Effector memory CD8-positive, alpha-beta T cell (primary cell): ENCODE data around the gene MYDGF.
A peak's percentile ranks its signal among the peaks of the same experiment; 100 is the strongest.

Source experiments
- ATAC-seq: fragments of 150-1000 bp; cut with Tn5 transposase; replicated peaks from 2 replicates; pipeline ENCODE4 v1.10.0; 2021; ENCODE audit warnings: mild to moderate bottlenecking, moderate library complexity
- DNase-seq, 3 experiments: peaks; one replicate each; pipeline ENCODE4 v3.0.0; 2021
- H3K27ac Mint-ChIP-seq, 2 donors: one replicate each; pipeline ENCODE4 v1.8.0; 2022; ENCODE audit warnings: mild to moderate bottlenecking in 2 of 2, mixed read lengths in 2 of 2, moderate library complexity in 2 of 2
- H3K27me3 Mint-ChIP-seq, 2 donors: one replicate each; pipeline ENCODE4 v1.8.0; 2022; ENCODE audit warnings: mixed read lengths in 2 of 2
- H3K36me3 Mint-ChIP-seq: one replicate; pipeline ENCODE4 v1.8.0; 2022; ENCODE audit warnings: mild to moderate bottlenecking, moderate library complexity, mixed read lengths; ENCODE audit not compliant: insufficient read depth
- H3K4me1 Mint-ChIP-seq, 2 donors: one replicate each; pipeline ENCODE4 v1.8.0; 2022; ENCODE audit warnings: low read depth in 2 of 2, mixed read lengths in 2 of 2
- H3K4me3 Mint-ChIP-seq, 2 donors: one replicate each; pipeline ENCODE4 v1.8.0; 2022; ENCODE audit warnings: mild to moderate bottlenecking in 2 of 2, mixed read lengths in 2 of 2, moderate library complexity in 2 of 2
- H3K9me3 Mint-ChIP-seq, 2 donors: one replicate each; pipeline ENCODE4 v1.8.0; 2022; ENCODE audit warnings: mixed read lengths in 2 of 2

The MYDGF gene

DNA sequence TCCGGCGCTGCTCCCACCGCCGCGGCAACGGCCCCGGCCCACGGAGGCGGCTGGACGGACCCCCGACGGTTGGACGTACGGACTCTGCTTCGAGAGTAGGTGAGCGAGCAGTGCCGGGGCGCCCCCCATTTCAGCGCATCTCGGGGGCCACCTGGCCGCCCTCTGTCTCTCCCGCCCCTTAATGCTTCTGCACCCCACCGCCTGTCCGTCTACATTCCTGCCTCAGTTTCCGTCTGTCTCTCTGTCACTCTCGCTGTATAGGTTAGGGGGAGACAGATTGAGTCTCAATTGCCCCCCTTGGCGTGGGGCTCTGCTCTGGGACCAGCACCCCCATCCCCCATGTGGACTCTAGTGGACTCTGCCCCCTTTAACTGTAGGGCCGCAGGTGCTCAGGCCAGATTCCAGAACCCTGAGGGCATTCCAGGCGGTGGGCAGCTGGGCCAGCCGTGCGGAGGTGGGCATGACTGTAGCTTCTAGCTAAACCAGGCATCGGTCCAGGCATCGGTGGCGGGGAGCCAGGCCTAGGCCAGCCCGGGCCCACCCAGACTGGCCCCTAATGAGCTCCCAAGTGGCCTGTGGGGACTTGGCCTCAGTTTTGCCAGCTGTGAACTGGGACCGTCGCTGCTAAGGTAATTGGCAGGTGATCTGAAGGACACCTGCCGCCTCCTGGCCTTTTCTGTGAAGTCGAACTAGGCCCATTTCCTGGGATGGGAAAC lies 30.5 kb downstream of the MYDGF start:
- H3K27me3 Mint-ChIP-seq, result no peaks in the 10 kb centered on the region
- peaks cover 14 to 17% of the 10 kb centered on the region in 2 donors for H3K4me1 Mint-ChIP-seq
- peak overlapping the region; percentile 85 to 95 for H3K4me3 Mint-ChIP-seq
- peak in 1 of 3 experiments; percentile 23 for DNase-seq
- peak; percentile 2 for ATAC-seq
- H3K27ac Mint-ChIP-seq, result peak overlapping the region; percentile 99
- no peaks in the 10 kb centered on the region for H3K9me3 Mint-ChIP-seq
- peaks cover 22% of the 10 kb centered on the region for H3K36me3 Mint-ChIP-seq

DNA sequence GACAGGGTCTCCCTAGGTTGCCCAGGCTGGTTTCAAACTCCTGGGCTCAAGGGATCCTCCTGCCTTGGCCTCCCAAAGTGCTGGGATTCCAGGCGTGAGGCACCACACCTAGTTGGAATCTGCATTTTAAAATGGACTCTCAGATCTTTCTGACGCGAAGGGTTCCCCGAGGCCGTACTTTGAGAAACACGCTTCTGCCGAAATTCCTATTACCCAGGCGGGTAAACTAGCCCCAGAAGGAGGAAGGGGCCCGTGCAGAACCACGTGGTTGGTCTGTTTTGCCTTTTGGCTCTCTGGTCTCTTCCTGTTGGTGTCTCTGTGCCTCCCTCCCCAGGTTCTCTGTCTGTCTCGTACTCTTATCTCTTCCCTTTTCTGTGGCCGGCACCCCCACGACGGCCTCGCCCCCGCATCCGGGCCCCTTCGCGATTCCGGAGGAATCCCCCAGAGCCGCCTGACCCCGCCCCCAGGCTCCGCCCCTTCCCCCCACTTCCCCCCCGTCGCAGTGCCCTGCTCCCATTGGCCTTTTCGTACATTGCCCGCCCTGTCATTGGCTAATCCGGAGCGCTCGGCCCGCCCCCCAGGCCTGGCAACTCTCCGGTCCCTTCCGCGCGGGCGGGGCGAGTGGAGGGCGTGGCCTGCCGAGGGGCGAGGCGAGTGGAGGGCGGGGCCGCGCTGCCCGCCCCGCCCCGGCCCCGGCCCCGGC lies 31.2 kb downstream of the MYDGF start, which contains the start of gene TNFAIP8L1:
Gene TNFAIP8L1 (plus strand): TSS at position 689 of the 703 bp plus-strand sequence. CDS start 12,354 bp downstream, outside the sequence.
- DNase-seq, result peak; percentile 99 to 100 (median 99)
- H3K27ac Mint-ChIP-seq, result peak within 1 kb of the TSS; percentile 99
- no peaks in the 10 kb centered on the region for H3K27me3 Mint-ChIP-seq
- peak; percentile 89 for ATAC-seq
- H3K36me3 Mint-ChIP-seq, result peaks cover 22% of the 10 kb centered on the region
- peaks cover 14 to 17% of the 10 kb centered on the region in 2 donors for H3K4me1 Mint-ChIP-seq
- H3K9me3 Mint-ChIP-seq, result no peaks in the 10 kb centered on the region
- peak within 1 kb of the TSS; percentile 85 to 95 for H3K4me3 Mint-ChIP-seq

DNA sequence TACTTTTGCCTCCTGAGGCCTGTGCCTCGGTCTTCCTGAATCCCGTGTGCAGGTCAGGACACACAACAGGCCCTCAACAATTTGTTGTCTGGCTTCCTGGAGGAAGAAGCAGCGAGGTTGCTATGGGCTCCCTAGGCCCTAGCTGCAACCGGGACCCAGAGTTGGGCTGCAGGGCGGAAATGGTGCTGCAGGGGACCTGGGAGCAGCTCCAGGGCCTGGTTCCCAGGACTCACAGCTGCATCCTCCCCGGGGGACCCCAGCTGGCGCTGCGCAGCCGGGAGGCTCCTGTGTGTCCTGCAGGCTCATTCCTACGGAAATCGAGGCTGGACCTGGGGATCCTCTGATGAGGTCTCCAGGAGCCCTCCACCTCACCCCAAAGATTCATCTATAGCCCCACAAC lies 31.8 kb downstream of the MYDGF start:
- ATAC-seq, result no peak
- Mint-ChIP-seq H3K27me3 (no peaks in the 10 kb centered on the region), H3K4me1 (peaks cover 16 to 22% of the 10 kb centered on the region in 2 donors)

DNA sequence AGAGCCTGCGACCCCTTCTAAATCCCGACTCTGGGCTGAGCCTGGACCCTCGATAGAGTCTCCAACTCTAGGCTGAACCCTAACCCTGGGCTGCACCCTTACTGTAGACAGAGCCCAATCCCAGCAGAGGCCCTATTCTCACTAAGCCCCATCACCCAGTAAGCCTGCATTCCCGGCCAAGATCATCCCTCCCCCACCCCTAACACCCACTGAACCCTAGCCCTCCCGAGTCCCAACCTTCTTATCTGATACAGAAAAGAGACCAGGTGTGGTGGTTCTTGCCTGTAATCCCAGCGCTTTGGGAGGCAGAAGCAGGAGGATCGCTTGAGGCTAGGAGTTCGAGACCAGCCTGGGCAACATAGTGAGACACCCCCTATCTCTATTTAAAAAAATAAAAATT lies 33.4 kb downstream of the MYDGF start:
- Mint-ChIP-seq H3K27ac (peak overlapping the region in 1 of 2 donors; percentile 60), H3K9me3 (no peaks in the 10 kb centered on the region), H3K4me3 (peak overlapping the region; percentile 37 to 55), H3K27me3 (no peaks in the 10 kb centered on the region), H3K4me1 (peaks cover 14 to 23% of the 10 kb centered on the region in 2 donors), H3K36me3 (peaks cover 23% of the 10 kb centered on the region)
- ATAC-seq (no peak), DNase-seq (no peak)

More for the DNA sequence above, 31.8 kb downstream of the MYDGF start:
- Mint-ChIP-seq H3K36me3 (peaks cover 22% of the 10 kb centered on the region), H3K4me3 (peak overlapping the region; percentile 85 to 95), H3K9me3 (no peaks in the 10 kb centered on the region), H3K27ac (peak overlapping the region; percentile 99)
- DNase-seq, result no peak

DNA sequence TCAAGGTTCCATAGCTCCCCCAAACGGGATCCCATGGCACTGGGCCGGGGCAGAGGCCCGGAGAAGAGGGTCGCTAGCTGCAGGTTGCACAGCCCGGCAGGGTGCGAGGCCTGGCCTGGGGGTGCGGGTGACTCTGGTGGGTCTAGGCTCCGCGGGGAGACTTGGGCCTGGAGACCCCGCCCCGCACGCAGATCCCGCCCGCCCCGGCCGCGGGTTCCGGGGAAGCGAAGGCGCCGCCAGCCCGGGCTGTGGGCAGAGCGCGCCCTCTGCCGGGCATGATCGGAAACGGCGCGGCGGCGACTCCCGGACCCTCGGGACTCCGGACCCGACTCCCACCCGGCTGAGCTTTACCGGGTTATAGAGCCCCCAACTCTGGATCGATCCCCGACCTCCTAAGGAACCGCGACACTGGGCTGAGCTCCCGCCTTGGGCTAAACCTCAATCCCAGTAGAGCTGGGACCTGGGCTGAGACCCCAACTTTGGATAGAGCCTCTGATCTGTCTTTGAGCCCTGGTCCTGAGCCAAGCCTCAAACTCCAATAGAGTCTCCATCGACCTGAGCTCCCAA lies 33.9 kb downstream of the MYDGF start:
- DNase-seq (peak; percentile 70 to 76 (median 71)), ATAC-seq (peak; percentile 14)
- Mint-ChIP-seq H3K9me3 (no peaks in the 10 kb centered on the region), H3K4me3 (peak overlapping the region; percentile 55 to 63), H3K27ac (peak overlapping the region in 1 of 2 donors; percentile 60), H3K4me1 (peaks cover 14 to 23% of the 10 kb centered on the region in 2 donors), H3K36me3 (peaks cover 23% of the 10 kb centered on the region), H3K27me3 (no peaks in the 10 kb centered on the region)

DNA sequence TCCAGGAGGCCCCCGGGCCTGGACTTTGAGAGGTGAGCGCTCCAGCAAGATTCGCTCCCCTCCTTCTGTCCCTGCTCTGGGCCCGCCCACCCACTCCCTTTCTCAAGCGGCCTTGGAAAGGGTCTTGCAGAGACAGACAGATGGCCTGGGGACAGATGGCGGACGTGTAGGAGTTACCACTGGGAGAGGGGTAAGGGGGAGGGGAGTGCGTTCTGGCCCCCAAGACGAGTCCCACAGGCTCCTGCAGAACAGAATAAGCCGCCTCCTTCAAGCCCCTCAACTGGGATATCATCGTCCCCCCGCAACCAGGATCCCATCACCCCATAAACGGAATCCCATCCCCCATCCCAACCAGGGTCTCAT lies 34.4 kb downstream of the MYDGF start:
- H3K4me1 Mint-ChIP-seq, result peaks cover 14 to 23% of the 10 kb centered on the region in 2 donors
- no peak for ATAC-seq
- H3K9me3 Mint-ChIP-seq, result no peaks in the 10 kb centered on the region
- DNase-seq, result no peak
- peaks cover 23% of the 10 kb centered on the region for H3K36me3 Mint-ChIP-seq
- H3K4me3 Mint-ChIP-seq, result peak overlapping the region; percentile 42 to 63
- H3K27me3 Mint-ChIP-seq, result no peaks in the 10 kb centered on the region
- H3K27ac Mint-ChIP-seq, result no peak overlapping the region

DNA sequence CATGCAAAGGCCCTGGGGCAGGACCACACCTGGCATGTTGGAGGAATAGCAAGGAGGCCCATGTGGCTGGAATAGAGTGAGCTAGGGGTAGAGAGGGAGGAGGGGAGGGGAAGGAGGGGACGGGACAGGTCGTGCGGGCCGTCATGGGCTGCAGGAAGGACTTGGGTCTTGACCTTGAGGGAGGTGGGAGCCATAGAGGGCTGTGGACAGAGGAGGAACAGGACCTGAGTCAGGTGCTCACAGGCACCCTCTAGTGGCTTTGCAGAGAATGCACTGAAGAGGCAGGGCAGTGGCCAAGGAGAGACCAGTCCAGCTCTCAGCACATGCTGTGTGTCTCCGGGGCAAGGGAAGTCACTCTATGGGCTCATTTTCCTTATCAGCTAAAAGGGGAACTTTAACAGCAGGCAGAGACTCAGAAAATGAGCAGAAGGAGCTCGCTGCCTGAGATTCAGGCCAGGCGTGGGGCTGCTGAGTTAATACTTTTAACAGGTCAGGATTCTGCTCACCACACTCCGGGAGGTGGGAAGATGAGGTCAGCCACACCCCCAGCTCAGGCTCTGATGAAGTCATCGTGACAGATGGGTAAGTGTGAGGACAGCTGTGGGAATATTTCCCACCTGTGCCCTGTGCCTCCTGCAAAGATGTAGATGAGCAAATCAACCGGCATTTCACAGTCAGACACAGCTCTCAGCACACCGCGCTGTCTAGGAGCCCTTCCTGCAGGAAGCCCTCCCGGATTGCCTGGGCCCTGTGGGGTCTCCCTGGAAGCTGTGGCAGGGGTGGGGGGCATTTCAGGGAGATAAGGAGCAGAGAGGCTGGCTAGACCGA lies 36.8 kb downstream of the MYDGF start:
- peak; percentile 37 to 43 (median 39) for DNase-seq
- H3K9me3 Mint-ChIP-seq, result no peaks in the 10 kb centered on the region
- ATAC-seq, result peak; percentile 65
- H3K4me3 Mint-ChIP-seq, result peak overlapping the region in 1 of 2 donors; percentile 40
- H3K27ac Mint-ChIP-seq, result peak overlapping the region in 1 of 2 donors; percentile 77
- peaks cover 10% of the 10 kb centered on the region for H3K36me3 Mint-ChIP-seq
- peaks cover 6 to 9% of the 10 kb centered on the region in 2 donors for H3K4me1 Mint-ChIP-seq
- peaks cover 0 to 1% of the 10 kb centered on the region in 2 donors for H3K27me3 Mint-ChIP-seq

DNA sequence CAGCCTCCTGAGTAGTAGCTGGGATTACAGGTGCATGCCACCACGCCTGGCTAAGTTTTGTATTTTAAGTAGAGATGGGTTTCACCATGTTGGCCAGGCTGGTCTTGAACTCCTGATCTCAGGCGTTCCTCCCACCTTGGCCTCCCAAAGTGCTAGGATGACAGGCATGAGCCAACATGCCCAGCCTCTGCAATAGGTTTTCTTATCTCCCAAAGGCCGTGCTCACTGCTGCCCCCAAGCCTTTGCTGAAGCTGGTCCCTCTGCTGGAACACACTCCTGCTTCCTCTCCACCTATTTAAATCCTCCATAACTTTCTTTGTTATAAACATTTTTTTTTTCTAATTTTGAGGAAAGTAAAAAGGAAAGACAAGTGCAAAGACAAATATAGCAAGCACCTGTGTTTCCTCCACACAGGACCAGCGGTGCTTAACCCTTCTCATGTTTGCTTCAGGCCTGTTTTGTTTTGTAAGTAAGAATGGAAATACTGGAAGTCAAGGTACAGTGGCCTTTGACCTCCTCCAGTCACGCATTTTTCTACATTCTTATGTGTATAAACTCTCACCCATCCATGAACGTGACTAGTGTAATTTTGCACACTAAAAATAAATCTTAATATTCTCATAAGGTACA lies 45.3 kb downstream of the MYDGF start:
- no peaks in the 10 kb centered on the region for H3K4me1 Mint-ChIP-seq
- DNase-seq, result no peak
- no peaks in the 10 kb centered on the region for H3K36me3 Mint-ChIP-seq
- H3K27me3 Mint-ChIP-seq, result peaks cover 28 to 49% of the 10 kb centered on the region in 2 donors
- H3K9me3 Mint-ChIP-seq, result no peaks in the 10 kb centered on the region
- no peak overlapping the region for H3K27ac Mint-ChIP-seq
- ATAC-seq, result no peak
- H3K4me3 Mint-ChIP-seq, result no peak overlapping the region

DNA sequence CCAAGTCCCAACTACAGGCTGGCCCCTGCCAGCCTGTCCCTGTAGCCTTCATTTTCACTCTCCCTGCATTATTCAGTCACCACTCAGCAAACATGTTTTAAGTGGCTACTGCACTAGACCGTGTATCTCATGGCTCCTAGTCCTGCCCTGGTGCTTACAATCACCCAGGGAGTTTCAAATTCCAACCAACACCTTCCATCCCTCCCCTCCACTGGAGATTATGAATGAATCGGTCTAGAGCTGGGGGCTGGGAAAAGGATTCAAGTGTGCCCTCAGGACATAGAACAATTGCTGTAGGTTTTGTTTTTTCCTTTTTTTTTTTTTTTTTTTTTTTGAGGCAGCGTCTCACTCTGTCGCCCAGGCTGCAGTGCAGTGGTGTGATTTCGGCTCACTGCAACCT lies 45.8 kb downstream of the MYDGF start:
- no peak for DNase-seq
- no peak overlapping the region for H3K27ac Mint-ChIP-seq
- ATAC-seq, result no peak
- H3K9me3 Mint-ChIP-seq, result no peaks in the 10 kb centered on the region
- H3K4me1 Mint-ChIP-seq, result no peaks in the 10 kb centered on the region
- no peaks in the 10 kb centered on the region for H3K36me3 Mint-ChIP-seq
- H3K27me3 Mint-ChIP-seq, result peaks cover 33 to 55% of the 10 kb centered on the region in 2 donors
- H3K4me3 Mint-ChIP-seq, result no peak overlapping the region

DNA sequence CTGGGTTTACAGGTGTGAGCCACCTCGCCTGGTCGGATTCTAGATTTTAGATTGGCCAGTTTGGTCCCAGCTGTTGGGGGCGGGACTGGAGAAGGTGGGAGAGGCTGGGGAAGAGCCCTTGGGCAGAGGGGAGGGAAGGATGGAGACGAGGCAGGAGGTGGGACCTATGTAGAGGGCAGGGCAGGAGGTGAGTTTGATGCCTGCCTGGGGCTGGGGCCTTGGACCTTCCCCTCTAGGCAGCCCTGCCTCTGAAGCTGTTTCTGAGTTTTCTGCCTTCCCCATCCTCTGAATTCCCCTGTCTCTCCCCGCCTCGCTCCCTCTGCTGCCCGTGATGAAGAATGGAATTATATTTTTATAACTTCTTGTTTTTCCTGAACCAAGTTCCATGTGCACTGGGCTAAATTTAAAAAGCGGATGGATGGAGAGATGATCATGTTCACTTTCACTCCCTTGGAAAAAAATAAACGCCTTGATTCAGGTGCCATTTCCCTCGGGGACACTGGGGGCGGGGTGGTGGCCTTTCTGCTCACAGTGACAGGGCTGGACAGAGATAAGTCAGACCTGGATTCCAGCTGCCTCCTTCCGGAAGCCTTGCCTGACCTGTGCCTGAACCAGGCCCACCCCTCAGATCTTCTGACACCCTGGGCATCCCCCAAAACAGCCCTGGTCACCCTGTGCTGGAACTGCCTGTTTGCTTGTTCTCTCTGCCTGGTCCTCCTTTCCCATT lies 47.3 kb downstream of the MYDGF start:
- no peak overlapping the region for H3K4me3 Mint-ChIP-seq
- no peak for DNase-seq
- no peak overlapping the region for H3K27ac Mint-ChIP-seq
- H3K4me1 Mint-ChIP-seq, result no peaks in the 10 kb centered on the region
- peaks cover 4% of the 10 kb centered on the region for H3K36me3 Mint-ChIP-seq
- no peaks in the 10 kb centered on the region for H3K9me3 Mint-ChIP-seq
- ATAC-seq, result no peak
- peaks cover 39 to 54% of the 10 kb centered on the region in 2 donors for H3K27me3 Mint-ChIP-seq

DNA sequence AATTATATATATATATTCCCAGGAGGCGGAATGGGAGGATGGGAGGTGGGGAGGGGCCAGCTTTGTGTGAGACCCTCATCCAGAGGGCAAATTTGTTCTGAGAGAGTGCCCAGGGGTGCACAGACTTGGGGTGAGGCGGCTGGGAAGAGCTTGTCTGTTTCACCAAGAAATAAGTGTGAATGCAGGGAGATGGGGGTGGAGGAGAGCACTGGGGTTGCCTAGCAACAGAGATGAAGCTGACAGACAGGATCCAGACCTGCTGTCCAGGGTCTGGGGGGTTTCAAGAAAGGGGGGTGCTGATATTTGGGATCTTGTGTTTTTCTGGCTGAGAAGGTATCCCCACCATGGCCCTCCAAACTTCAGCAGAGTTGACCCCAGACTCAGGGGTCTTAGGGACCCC lies 49.5 kb downstream of the MYDGF start:
- H3K9me3 Mint-ChIP-seq, result no peaks in the 10 kb centered on the region
- H3K4me1 Mint-ChIP-seq, result no peaks in the 10 kb centered on the region
- H3K27me3 Mint-ChIP-seq, result peaks cover 40 to 56% of the 10 kb centered on the region in 2 donors
- H3K36me3 Mint-ChIP-seq, result peaks cover 4% of the 10 kb centered on the region
- no peak for ATAC-seq
- no peak for DNase-seq
- no peak overlapping the region for H3K4me3 Mint-ChIP-seq
- H3K27ac Mint-ChIP-seq, result no peak overlapping the region

DNA sequence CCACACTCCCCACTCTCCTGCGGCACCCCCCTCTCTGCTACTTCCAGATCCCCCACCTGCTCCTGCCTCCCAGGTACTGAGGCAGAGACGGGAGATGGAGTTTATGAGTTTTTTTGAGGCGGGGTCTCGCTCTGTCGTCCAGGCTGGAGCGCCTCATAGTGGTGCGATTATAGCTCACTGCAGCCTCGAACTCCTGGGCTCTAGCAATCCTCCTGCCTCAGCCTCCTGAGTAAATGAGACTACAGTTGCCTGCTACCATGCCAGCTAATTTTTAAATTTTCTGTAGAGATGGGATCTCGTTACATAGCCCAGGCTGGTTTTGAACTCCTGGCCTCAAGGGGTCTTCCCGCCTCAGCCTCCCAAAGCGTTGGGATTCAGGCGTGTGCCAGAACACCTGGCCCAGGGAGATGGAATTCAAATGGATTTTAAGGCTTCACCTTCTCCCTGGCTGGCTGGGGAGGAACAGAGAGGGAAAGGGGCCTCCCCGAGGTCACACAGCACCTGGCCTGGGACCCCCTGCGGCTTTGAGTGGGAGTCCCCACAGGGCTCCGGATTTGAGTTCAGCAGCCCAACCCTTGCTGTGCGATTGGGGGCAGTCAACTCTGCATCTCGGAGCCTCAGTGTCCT lies 50.4 kb downstream of the MYDGF start:
- Mint-ChIP-seq H3K4me3 (no peak overlapping the region), H3K4me1 (no peaks in the 10 kb centered on the region), H3K27me3 (peaks cover 40 to 53% of the 10 kb centered on the region in 2 donors), H3K9me3 (no peaks in the 10 kb centered on the region), H3K27ac (no peak overlapping the region), H3K36me3 (peaks cover 4% of the 10 kb centered on the region)
- ATAC-seq (no peak), DNase-seq (no peak)
